ENCODE data around the gene CEP83.

CEP83 gene

DNA sequence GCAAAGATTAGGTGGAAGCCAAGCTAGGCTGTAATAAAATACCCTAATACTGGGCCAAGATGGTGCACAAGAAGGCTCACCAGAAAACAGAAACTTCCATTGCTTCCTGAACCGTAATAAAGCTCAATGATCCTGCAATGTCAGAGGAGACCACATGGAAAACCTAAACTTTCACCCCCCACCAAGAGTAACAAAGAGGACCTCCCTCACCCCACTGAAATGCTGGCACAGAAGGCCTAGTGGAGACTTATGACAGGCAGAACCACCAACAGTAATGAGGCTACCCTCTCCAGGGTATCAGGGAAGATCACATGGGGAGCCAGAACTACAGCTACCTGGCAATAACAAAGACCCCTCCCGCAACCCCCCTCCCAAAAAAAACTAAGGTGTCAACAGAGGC lies 43.1 kb downstream of the CEP83 start:
- TF ChIP-seq GATA3 (IDR thresholded peaks at IDR 0.05; ENCODE audit: low read depth, low read length) (no peak), GATA2 (IDR thresholded peaks at IDR 0.05; ENCODE audit: low read depth, low read length) (no peak)

DNA sequence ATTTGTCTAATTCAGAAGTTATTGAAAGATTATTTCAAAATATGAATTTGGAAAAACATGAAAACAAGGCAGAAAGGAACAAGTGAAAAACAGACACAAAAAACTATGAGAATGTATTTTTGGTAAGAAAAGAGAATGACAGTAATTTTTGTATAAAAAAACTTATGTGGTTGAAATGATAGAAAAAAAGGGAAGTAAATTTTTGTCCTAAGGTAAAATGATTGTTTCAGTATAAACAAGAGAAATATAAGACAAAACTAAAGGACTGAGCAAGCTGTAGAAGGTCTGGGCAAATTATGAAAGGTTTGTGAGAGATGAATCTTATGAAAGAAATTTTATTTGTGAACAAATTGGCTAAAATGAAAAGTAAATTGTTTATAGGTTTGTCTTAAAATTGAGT lies 44.6 kb downstream of the CEP83 start:
- no peak for TF ChIP-seq GATA2 (IDR thresholded peaks at IDR 0.05; ENCODE audit: low read depth, low read length)
- TF ChIP-seq GATA3 (IDR thresholded peaks at IDR 0.05; ENCODE audit: low read depth, low read length) = no peak

DNA sequence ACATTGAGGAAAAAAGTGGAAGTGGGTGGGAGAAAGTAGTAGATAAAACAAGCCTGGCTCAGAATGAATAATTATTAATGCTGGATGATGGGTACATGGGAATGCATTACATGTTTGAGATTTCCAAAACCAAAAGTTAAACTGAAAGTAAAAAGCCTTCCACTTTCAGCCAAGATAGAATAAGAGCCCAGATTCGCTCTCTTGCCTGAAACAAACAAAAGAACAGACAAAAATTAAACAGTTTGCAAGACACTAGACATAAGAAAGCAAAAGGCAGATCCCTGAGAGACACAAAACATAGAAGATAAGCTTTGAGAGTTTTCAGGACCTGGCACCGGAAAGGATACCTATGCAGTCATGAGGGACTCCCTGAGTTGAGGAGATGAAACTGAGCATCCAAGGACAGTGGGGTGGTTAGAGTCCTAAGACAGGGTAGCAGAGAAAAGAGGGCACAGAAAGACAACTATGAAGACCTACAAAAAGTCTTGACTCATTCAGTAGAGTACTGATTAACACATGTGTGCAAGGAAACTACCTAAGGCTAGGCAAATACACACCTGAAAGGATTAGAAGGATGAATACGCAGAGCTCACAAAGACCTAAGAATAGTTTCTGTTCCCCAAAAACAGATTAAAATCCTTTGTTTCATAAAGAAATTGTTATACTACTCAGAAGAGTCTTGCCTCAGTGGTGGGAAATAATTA lies 54.1 kb downstream of the CEP83 start:
- TF ChIP-seq GATA2 (IDR thresholded peaks at IDR 0.05; ENCODE audit: low read depth, low read length) = no peak
- no peak for TF ChIP-seq GATA3 (IDR thresholded peaks at IDR 0.05; ENCODE audit: low read depth, low read length)

- TF ChIP-seq GATA2 (IDR thresholded peaks at IDR 0.05; ENCODE audit: low read depth, low read length) (no peak), GATA3 (IDR thresholded peaks at IDR 0.05; ENCODE audit: low read depth, low read length) (no peak)
Measured at GRCh38 chr12:94404854-94405253, 54.8 kb downstream of the CEP83 start.

DNA sequence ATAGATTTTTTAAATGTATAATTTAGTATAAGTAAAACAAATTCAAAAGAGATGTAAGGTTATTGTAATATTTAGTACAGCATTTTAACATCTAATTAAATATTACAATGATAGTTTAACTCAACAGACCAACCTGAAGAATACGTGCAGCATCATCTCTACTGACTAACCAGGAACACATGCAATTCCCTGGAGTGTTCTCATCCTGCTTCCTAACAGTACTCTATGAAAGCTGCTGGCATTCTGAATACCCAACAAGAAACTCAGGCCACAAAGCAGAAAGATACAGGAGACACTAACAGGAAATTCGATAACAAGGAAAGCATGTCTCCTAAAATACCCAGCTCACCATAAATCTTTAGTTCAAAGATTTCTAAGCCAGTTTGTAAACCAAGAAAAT lies 58.3 kb downstream of the CEP83 start:
- no peak for TF ChIP-seq GATA3 (IDR thresholded peaks at IDR 0.05; ENCODE audit: low read depth, low read length)
- no peak for TF ChIP-seq GATA2 (IDR thresholded peaks at IDR 0.05; ENCODE audit: low read depth, low read length)

DNA sequence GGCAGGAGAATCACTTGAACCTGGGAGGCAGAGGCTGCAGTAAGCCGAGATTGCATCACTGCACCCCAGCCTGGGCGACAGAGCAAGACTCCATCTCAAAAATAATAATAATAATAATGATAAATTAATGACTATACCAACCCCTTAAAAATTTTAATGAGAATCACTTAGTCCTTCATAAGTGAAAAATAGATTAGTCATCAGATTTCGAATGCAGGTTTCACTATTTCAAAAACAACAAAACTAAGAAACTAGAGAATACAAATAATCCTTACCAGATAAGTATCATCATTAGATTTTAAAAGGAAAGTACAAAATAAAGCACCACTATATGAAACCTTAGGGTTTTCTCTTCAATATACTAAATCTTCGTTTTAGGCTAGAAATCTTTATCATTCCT lies 62.3 kb downstream of the CEP83 start:
- TF ChIP-seq GATA3 (IDR thresholded peaks at IDR 0.05; ENCODE audit: low read depth, low read length) = no peak
- no peak for TF ChIP-seq GATA2 (IDR thresholded peaks at IDR 0.05; ENCODE audit: low read depth, low read length)

DNA sequence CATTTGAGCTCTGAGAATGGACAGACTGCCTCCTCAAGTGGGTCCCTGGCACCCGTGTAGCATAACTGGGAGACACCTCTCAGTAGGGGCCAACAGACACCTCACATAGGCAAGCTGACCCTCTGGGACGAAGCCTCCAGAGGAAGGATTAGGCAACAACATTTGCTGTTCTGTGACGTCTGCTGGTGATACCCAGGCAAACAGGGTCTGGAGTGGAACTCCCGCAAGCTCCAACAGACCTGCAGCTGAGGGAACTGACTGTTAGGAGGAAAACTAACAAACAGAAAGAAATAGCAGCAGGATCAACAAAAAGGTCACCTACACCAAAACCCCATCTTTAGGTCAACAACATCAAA lies 69.6 kb downstream of the CEP83 start:
- TF ChIP-seq GATA2 (IDR thresholded peaks at IDR 0.05; ENCODE audit: low read depth, low read length) (no peak), GATA3 (IDR thresholded peaks at IDR 0.05; ENCODE audit: low read depth, low read length) (no peak)

GRCh38 chr12:94386422-94386821 lies 73.2 kb downstream of the CEP83 start:
- TF ChIP-seq GATA2 (IDR thresholded peaks at IDR 0.05; ENCODE audit: low read depth, low read length) (no peak), GATA3 (IDR thresholded peaks at IDR 0.05; ENCODE audit: low read depth, low read length) (no peak)

GRCh38 chr12:94384030-94384429 lies 75.6 kb downstream of the CEP83 start:
- TF ChIP-seq GATA2 (IDR thresholded peaks at IDR 0.05; ENCODE audit: low read depth, low read length) = no peak
- no peak for TF ChIP-seq GATA3 (IDR thresholded peaks at IDR 0.05; ENCODE audit: low read depth, low read length)

DNA sequence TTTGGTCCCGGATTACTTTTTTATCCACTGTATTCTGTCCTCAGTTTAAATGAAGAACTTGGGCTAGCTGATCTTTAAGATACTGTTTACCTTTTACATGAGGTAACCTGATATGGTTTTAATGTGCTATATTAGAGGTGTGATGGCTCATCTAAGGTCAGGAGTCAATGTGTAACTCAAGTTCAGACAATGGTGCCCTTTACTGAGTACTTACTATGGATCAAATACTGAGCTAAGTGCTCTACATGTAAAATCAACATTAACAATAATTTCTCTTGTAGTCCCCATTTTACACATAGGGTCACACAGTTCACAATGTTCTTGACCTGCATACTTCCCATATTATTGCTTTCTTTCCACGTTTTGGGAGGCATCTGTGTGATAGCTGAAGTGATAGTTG lies 79.2 kb downstream of the CEP83 start:
- TF ChIP-seq GATA3 (IDR thresholded peaks at IDR 0.05; ENCODE audit: low read depth, low read length) = no peak

DNA sequence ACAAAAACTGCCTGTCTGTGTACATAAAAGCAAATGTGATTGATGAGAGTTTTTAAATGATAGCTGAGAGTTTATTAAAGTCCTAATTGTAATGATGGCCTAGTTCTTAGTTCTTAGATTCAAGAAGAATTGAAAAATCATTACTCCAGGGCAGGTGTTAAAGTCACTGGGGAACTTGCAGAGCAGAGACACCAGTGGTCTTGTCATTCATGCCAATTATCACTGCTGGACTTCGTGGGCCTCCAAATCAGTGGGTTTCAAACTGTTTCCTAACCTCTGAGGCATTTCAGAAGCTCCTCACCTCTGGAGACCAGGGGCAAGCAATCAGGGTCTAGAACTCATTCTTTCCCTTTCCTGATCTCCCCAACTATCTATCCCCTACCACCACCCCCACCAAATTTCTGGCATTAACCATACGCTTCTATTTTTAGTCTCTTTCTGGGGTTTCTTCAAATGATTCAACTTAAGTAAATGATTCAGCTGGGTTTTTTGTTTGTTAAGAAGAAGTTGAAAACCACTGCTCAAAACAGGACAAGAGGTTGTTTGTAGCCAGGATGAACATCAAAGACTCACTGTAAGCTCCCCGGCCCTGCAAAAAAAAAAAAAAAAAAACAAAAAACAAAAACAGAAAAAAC lies 80.1 kb downstream of the CEP83 start:
- TF ChIP-seq GATA3 (IDR thresholded peaks at IDR 0.05; ENCODE audit: low read depth, low read length) (no peak), GATA2 (IDR thresholded peaks at IDR 0.05; ENCODE audit: low read depth, low read length) (no peak)

- no peak for TF ChIP-seq GATA2 (IDR thresholded peaks at IDR 0.05; ENCODE audit: low read depth, low read length)
- TF ChIP-seq GATA3 (IDR thresholded peaks at IDR 0.05; ENCODE audit: low read depth, low read length) = no peak
Measured at GRCh38 chr12:94377599-94377998, 82.1 kb downstream of the CEP83 start.

DNA sequence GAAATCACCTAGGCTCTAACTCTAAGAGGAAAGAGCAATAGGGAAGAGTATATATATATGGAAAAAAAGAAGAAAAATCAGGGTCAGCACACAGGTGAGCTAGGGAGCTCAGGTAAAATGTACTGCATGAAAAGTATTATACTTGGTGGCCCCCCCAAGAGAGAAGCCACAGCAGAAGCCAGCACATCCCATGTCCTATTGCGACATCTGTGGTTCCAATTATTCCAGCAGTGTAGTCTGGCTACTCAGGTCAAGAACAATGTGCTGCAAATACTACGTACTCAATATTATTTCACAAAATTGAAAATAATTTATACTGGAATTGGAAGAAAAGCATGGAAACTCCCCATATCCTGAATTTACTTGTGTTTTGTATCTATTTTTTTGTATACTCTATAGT lies 85.5 kb downstream of the CEP83 start:
- no peak for TF ChIP-seq GATA3 (IDR thresholded peaks at IDR 0.05; ENCODE audit: low read depth, low read length)
- no peak for TF ChIP-seq GATA2 (IDR thresholded peaks at IDR 0.05; ENCODE audit: low read depth, low read length)

- TF ChIP-seq GATA2 (IDR thresholded peaks at IDR 0.05; ENCODE audit: low read depth, low read length) (no peak), GATA3 (IDR thresholded peaks at IDR 0.05; ENCODE audit: low read depth, low read length) (no peak)
Measured at GRCh38 chr12:94372461-94372860, 87.2 kb downstream of the CEP83 start.

DNA sequence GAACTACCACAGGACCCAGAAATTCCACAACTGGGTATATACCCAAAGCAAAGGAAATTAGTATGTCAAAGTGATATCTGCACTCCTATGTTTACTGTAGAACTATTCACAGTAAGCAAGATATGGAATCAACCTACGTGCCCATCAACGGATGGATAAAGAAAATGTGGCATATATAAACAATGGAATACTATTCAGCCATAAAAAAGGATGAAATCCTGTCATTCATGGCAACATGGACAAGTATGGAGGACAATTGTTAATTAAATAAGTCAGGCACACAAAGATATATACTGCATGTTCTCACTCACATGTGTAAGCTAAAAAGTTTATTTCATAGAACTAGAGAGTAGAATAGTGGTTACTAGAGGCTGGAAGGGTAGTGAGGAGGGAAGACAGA lies 97.0 kb downstream of the CEP83 start:
- TF ChIP-seq GATA3 (IDR thresholded peaks at IDR 0.05; ENCODE audit: low read depth, low read length) (no peak), GATA2 (IDR thresholded peaks at IDR 0.05; ENCODE audit: low read depth, low read length) (no peak)
